ENCODE results near the gene LRCH1.
"Not testable (repeated sequence)": the region's sequence is repeated elsewhere in the genome, so short reads cannot be mapped to it uniquely, and the experiment has no call there.

LRCH1 gene

DNA sequence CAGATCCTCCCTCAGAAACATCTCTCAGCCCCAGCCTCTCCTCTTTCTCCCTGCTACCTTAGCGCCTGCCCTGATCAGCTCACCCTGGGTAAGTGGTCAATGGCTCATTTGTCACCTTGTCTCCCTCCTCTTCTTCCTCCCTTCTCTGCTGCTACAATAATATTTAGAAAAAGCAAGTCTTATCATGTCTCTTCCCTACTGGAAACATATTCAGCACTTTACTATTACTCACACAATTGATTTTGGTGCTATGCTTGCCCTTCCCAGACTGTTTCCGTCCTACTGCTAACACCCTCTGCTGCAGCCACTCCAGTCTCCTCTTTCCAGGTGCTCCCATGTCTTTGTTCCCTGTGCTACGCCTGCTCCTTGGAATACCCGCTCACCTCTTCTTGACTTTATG lies 208.2 kb downstream of the LRCH1 start:
- no peak for DNase-seq

DNA sequence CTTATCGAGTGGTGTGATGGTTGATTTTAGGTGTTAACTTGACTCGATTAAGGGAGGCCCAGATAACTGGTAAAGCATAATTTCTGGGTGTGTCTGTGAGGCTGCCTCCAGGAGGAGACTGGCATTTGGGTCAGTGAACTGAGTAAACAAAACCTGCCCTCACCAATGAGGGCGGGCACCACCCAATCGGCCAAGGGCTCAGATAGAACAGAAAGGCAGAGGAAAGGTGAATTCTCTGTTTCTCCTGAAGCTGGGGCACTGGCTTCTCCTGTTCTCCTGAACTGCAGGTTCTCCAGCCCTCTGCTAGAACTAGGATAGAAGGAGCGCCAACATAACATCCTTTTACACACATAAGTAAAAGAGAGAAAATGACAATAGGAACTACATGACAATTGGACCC lies 208.9 kb downstream of the LRCH1 start:
- DNase-seq, result no peak

DNA sequence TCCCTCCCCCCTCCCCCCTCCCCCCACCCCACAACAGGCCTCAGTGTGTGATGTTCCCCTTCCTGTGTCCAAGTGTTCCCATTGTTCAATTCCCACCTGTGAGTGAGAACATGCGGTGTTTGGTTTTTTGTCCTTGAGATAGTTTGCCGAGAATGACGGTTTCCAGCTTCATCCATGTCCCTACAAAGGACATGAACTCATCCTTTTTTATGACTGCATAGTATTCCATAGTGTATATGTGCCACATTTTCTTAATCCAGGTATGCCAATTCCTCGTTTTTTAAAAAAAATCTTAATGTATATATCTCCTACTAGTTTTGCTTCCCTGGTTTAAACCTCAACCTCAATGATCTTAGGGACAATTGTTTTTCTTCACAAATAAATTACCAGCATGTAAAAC lies 217.0 kb downstream of the LRCH1 start:
- not testable (repeated sequence) for DNase-seq

DNA sequence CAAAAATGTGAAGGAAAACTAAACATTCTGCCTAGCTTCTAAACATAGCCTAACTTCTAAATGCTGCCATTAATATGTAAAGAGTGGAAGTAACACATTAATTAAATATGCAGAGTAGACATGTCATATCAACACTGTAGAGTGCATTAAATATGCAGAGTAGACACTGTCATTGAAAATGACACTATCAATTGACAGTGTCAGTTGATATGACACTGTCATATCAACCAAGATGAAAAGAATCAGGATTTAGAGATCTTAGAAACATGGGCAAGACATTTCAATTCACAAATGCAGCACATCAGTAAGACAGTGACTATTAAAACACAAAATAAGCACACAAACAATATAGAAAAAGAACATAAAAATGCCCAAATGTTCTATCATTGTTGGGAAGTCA lies 218.7 kb downstream of the LRCH1 start:
- DNase-seq, result no peak

DNA sequence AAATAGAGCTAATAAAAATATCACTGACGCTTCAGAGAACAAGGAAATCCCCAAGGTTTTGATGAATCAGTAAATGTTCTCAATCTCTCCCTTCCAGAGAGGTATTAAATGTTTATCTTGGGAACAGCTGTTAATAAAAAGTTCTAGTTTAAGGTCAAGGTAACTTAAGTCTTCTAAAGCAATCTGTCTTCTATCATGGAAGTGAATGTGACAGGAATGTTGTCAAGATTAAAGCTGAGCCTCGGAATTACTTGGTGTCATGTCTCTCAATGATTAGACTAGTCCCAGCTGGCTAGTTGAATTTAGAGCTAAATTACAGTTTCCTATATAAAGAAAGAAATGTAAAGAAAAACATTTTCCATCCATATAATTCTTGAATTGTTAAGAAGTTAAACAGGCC lies 220.6 kb downstream of the LRCH1 start:
- no peak for DNase-seq

DNA sequence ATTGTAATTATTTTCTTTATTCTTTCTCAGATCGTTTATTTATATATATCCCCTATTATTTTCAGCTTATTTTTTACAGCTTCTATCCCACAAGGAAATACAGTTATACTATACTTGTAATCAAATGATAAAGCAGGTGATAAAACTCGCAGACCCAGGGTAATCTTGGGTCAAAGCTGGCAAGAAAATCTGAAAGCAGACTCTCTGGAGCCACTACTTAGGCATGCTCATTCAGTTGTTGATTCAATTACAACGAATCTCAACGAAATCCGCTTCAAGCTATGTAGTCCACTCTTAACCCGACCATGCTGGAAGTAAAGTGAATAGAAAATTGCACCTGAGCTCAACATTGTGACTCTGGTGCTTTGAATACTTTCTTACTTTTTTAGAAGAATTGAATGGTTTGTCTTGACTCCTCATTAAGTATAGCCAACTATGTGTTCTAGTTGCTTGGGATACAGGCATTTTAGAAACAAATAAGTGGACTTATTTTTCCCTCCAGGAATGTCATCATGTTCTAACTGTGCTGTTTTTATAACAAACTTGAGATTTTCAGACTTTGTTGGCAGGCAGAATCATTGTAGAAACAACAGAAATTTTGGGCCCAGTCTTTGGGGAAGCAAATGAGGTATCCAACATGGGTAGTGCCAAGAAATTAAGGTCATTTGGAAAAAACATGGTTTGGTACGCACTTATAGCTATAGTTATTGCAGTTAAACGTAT lies 222.6 kb downstream of the LRCH1 start:
- no peak for DNase-seq

DNA sequence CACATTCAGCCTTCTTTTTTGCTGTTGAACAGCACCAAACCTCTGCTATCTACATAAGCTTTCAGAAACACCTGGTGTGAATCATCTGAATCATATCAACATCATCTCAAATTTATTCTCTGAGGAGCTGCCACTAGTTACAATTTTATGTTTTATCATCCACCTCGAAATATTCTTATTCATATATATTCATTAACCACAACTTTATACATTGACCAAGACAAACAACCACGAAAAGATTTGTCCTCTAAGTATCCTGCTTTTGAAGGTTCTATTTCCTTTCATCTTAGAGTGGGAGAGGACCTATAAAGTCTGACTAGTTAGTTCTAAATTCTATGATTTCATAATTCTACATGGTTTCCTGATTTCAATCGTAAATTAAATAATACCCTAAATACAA lies 225.1 kb downstream of the LRCH1 start:
- DNase-seq, result no peak

DNA sequence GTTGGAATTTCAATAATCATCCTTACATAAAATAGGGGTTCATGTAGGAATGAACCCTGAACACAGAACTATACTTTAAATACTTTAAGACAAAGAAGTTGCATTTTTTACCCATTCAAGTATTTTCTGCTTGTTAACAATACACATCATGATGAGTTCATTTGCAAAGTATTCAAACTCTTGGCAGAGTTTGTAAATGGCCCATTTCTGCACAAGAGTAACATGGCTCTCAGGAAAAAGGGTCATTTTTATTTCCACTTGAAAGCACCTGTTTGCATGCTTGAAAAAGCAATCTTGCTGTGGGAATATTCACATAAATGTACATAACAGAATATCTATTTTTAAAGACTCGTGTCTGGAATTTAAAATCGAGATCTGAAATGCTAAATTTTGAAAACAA lies 225.9 kb downstream of the LRCH1 start:
- DNase-seq, result no peak

DNA sequence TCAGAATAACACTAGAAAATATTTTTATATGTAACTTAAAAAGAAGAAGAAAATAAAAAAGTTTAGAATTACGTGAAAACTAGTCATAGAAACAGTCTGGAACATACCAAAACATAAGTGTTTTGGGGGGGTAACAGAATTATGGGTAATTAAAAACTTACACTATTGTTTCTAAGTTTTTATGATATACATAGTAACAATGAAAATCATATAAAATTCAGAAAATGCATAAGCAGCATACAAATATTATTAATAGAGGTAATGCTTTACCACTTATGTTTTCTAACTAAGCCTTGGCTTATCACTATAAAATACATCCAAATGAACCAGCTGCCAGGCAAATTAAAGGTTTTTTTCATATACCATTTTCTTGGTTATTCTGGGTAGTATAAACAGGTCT lies 229.1 kb downstream of the LRCH1 start:
- DNase-seq, result no peak

DNA sequence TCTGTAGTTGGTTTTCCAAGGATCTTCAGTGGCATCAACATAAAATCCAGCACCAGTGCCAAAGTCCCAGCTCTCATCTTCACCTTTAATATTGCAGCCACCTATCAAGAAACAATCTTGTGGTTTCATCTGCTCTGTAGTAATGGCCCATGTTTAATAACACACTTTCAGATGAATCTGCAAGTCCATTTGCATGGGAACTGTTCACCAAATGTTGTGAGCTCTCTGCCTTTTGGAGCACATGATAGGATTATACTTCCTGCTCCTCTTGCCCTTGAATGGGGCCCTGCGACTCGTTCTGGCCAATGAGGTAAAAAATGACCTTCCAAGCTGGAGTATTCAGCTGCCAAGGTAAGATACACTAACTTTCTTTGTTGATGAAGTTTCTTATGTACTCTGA lies 229.7 kb downstream of the LRCH1 start:
- DNase-seq, result no peak

DNA sequence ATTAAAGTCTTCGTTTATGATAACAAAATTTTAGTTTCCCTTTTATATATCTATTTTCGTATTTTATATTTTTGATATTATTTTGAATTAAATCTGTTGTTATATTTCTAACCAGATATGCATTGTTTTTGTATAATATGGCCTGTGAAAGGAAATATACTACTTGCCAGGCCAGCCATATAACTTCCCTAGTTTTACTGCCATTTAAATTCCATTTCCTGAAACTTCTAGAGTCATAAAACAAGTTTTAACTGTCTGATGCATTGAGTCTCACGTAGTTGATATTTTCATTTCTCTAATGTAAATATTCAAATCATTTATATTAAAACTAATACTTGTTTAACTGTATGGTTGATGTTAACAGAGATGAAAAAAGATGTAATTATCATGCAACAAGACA lies 230.5 kb downstream of the LRCH1 start:
- DNase-seq, result no peak

DNA sequence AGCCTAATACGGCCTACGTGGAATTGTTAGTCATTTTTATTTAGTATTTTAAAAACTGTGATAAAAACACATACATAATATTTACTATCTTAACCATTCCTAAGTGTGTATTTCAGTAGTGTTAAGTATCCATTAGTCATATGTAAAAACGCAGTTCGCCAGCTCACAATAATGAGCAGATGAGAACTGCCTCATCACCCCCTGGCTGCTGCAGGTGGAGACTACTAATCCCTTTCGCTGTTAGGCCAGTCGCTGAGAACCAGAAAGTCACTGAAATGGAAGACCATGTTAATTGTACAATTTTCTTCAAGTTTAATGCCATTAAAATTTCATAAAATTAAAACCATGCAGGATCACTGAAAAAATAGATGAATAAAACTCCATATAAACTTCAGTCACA lies 242.4 kb downstream of the LRCH1 start:
- no peak for DNase-seq

DNA sequence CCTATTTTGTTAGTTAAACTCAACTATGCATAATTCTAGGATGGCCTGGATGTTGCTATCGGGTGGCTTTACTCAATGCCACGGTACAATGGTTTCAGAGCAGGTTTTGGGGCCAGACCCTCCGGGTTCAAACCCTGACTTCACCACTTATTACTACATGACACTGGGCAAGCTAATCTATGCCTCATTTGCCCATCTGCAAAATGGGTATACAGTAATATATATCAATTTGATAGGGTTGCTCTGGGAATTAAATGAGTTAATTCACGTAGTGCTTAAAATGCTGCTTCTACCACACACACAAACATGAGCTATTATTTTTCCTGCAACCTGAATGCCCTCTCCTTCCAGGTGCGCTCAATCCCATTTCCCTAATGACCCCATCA lies 243.2 kb downstream of the LRCH1 start:
- DNase-seq, result no peak

DNA sequence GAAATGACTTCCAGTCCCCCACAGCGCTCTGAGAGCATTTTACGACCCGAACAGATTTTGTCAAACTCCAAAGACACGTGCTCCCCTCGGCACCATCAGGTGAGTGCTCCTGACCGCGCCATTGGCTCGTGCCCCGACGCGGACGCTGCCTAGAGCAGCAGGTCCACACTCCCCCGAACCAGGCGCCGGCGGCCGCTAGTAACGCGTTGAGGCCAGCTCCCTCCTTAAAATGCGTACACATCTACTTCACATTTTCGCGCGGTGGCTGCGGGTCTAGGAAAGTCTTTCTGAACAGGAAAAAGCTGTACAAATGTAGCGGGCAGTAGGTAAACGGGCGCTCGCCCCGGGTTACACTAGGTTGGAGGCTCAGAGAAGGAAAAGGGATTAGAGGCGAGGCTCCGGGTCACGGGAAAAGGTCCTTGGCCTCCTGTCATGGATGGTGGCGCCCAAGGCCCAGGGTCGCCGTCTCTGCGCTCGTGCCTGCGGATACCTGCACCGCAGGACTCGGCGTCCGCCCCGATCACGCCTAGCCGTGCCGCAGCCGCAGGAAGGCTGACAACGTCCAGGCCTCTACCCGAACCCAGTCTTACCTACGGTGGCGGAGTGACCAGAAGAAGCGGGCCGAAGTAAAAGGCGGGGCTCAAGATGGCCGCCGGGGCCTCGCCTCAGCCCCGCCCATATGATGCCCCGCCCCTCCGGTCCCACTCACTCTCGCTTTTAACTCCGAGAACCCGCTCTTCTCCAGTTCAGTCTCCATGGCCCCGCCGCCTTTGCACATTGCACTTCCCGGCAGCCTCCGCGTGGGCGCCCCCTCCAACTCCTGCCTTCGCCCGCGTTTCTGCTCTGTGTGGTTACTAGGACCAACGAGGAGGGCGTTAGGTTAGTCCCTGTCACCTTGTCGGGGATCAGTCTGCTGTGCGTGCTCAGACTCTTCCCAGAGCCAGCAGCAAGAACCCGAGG lies 243.8 kb downstream of the LRCH1 start, which contains the start of gene ESD:
Gene ESD (minus strand): TSS at position 647 of the 960 bp plus-strand sequence. CDS start 5,748 bp downstream, outside the sequence.
- DNase-seq, result peak; percentile 47 to 86 (median 74)

DNA sequence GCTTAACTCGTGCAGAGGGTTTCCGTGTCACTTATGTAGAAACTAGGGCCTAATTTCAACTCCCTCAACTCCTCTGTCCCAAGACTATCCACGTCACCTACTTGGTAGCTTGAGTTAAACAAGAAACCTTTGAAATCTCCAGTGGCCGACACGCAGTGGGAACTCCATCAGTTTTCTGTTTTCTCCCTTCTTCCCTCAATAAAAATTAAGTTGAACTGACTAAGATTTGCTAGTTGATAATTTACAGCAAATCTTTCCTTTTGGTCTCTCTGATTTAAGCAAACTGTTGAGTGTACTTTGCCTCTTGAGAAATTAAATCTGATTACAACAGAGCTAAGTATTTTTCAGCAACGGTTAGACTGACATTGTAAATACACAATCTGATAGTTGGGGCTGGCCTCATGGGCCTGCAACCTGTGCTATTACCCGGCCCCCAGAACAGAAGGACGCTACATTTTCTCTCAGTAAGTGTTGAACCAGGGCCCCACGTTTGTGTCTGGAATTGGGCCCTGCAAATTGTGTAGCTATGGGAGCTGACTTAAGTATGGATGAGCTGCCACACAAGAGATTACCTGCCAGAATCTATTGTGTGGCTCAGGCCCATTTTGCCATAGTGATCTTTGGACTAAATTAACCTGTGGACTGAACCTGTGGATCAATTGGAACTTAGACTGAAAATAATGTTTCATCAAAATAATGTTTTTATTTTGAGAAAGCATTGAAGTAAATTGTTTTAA lies 244.7 kb downstream of the LRCH1 start:
- no peak for DNase-seq

DNA sequence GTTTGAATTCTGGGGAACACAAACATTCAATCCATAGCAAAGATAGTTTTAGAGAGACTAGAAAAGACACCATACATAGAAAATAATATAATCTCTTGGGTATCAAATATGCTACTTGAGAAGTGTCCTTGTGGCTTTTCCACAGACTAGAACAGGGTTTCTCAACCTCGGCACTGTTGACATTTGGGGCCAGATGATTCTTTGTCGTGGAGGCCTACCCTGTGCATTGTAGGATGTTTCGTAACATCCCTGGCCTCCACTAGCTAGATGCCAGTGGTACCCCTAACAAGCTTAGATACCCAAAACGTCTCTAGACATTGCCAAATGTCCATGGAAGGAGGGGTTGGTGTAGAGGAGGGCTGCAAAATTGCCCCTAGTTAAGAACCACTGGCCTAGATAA lies 246.2 kb downstream of the LRCH1 start:
- DNase-seq, result no peak

DNA sequence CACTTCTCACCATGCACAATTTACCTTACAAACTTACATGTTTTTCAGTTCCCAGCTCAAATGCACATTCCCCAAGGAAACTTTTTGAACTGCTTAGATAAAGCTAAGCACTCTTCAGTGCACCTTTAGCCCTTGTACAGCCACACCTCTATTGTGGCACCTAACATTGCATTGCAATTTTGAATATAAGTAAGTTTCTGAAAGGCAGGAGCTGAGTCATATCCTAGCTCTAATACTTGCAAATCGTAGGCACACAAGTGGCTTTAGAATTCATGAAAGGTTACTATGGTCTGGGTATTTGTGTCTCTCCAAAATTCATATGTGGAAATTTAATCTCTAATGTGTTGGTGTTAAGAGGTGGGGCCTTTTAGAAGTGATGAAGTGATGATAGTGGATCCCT lies 248.9 kb downstream of the LRCH1 start:
- DNase-seq, result no peak
